ENCODE data around the gene DNAL1. TPM values are rescaled to one million over a fixed set of nuclear protein-coding genes. Genes with fewer than 3 reads are reported as not detected.

DNAL1 gene
- total and polyA plus RNA-seq, 2 of the 13 experiments (the other 11 are each of a cell fraction or from before 2014, with no cell fraction given), result 1.4 to 13.3 TPM

GRCh38 chr14:73612339-73613045 is 32.3 kb upstream of the DNAL1 start, which contains the start of gene ACOT6 (continued):
- TF ChIP-seq, protein P1, sequence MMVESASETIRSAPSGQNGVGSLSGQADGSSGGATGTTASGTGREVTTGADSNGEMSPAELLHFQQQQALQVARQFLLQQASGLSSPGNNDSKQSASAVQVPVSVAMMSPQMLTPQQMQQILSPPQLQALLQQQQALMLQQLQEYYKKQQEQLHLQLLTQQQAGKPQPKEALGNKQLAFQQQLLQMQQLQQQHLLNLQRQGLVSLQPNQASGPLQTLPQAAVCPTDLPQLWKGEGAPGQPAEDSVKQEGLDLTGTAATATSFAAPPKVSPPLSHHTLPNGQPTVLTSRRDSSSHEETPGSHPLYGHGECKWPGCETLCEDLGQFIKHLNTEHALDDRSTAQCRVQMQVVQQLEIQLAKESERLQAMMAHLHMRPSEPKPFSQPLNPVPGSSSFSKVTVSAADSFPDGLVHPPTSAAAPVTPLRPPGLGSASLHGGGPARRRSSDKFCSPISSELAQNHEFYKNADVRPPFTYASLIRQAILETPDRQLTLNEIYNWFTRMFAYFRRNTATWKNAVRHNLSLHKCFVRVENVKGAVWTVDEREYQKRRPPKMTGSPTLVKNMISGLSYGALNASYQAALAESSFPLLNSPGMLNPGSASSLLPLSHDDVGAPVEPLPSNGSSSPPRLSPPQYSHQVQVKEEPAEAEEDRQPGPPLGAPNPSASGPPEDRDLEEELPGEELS (CRISPR knock-in tag; IDR thresholded peaks at IDR 0.05), result 0 out of 2 replicates have a peak, but pooled peaks have one; percentile 13
- TF ChIP-seq ZNF777 (CRISPR knock-in tag; IDR thresholded peaks at IDR 0.05), result peak; percentile 93
- TF ChIP-seq IKZF4 (CRISPR knock-in tag; IDR thresholded peaks at IDR 0.05; ENCODE audit: borderline replicate concordance, low read depth, not compliant biosample characterization), result peak; percentile 16
- TF ChIP-seq LCORL (IDR thresholded peaks at IDR 0.05), result no peak
- no peak for TF ChIP-seq LCORL (CRISPR knock-in tag; IDR thresholded peaks at IDR 0.05)
- TF ChIP-seq HCFC1 (IDR thresholded peaks at IDR 0.05; ENCODE audit: low read depth, low read length), result no peak
- TF ChIP-seq FOXC1 (CRISPR knock-in tag; IDR thresholded peaks at IDR 0.05; ENCODE audit: borderline replicate concordance), result no peak
- TF ChIP-seq BRD4 (CRISPR knock-in tag; IDR thresholded peaks at IDR 0.05), result no peak
- TF ChIP-seq GABPB1 (CRISPR knock-in tag; IDR thresholded peaks at IDR 0.05), result peak; percentile 65; the same call in 1 of the 2 replicates
- TF ChIP-seq SMYD3 (CRISPR knock-in tag; IDR thresholded peaks at IDR 0.05), result peak; percentile 37; the same call in 1 of the 2 replicates
- no peak for TF ChIP-seq KAT8 (CRISPR knock-in tag; IDR thresholded peaks at IDR 0.05)
- 0 out of 2 replicates have a peak, but pooled peaks have one; percentile 54 for TF ChIP-seq SALL2 (CRISPR knock-in tag; IDR thresholded peaks at IDR 0.05)
- TF ChIP-seq ZNF629 (CRISPR knock-in tag; conservative IDR thresholded peaks at IDR 0.05), result peak; percentile 26; the same call in 1 of the 2 replicates
- peak; percentile 34; the same call in 1 of the 2 replicates for TF ChIP-seq RORA (CRISPR knock-in tag; IDR thresholded peaks at IDR 0.05)
- TF ChIP-seq RBAK (CRISPR knock-in tag; IDR thresholded peaks at IDR 0.05), result no peak
- TF ChIP-seq, protein P2, sequence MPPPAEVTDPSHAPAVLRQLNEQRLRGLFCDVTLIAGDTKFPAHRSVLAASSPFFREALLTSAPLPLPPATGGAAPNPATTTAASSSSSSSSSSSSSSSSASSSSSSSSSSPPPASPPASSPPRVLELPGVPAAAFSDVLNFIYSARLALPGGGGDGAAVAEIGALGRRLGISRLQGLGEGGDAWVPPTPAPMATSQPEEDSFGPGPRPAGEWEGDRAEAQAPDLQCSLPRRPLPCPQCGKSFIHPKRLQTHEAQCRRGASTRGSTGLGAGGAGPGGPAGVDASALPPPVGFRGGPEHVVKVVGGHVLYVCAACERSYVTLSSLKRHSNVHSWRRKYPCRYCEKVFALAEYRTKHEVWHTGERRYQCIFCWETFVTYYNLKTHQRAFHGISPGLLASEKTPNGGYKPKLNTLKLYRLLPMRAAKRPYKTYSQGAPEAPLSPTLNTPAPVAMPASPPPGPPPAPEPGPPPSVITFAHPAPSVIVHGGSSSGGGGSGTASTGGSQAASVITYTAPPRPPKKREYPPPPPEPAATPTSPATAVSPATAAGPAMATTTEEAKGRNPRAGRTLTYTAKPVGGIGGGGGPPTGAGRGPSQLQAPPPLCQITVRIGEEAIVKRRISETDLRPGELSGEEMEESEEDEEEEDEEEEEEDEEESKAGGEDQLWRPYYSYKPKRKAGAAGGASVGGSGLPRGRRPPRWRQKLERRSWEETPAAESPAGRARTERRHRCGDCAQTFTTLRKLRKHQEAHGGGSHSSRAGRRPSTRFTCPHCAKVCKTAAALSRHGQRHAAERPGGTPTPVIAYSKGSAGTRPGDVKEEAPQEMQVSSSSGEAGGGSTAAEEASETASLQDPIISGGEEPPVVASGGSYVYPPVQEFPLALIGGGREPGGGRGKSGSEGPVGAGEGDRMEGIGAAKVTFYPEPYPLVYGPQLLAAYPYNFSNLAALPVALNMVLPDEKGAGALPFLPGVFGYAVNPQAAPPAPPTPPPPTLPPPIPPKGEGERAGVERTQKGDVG (CRISPR knock-in tag; IDR thresholded peaks at IDR 0.05; ENCODE audit: borderline replicate concordance), result no peak

Measured in HepG2 (cell line).